ENCODE measurements around the gene PRKCA. TPM values are rescaled to one million over a fixed set of nuclear protein-coding genes. Genes with fewer than 3 reads are reported as not detected.

The PRKCA gene
- total RNA-seq, 1 experiment from 2014 or later: 29.5 TPM

DNA sequence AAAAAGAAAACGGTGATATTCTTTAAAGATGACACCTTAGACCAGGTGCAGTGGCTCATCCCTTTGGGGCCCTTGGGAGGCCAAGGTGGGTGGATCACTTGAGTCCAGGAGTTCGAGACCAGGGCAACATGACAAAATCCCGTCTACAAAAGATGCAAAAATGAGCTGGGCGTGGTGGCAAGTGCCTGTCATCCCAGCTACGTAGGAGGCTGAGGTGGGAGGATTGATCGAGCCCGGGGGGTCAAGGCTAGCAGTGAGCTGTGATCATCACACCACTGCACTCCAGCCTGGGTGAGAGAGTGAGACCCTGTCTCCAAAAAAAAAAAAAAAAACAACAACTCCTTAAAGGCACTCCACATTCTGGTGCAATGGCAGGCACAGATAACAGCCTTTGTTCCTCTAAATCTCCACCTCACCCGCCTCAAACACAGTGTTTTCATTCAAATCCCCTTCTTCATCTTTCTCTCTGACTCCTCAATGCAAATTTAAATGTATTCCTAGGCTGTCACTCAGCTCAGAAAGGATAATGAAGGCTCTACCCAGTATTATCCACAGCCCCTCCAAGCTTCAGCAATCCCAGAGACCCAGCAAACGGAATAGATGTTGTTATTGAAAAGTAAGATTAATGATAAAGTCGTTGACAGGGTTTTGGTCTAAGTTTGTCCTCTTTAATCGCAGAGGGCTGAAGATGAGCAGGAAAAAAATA, 476.3 kb downstream of the PRKCA start:
- H3K4me3 Mint-ChIP-seq: no peak overlapping the region
- H3K9me3 Mint-ChIP-seq: 0 out of 2 replicates have a peak, but pooled peaks cover 4% of the 10 kb centered on the region
- H3K4me1 Mint-ChIP-seq: peaks cover 78% of the 10 kb centered on the region
- peaks cover 7% of the 10 kb centered on the region for H3K36me3 Mint-ChIP-seq
- TF ChIP-seq KAT7 (CRISPR knock-in tag; IDR thresholded peaks at IDR 0.05; ENCODE audit: borderline replicate concordance) (no peak), ZNF317 (CRISPR knock-in tag; IDR thresholded peaks at IDR 0.05; ENCODE audit: borderline replicate concordance, low read depth) (no peak), ESRRA (CRISPR knock-in tag; IDR thresholded peaks at IDR 0.05; ENCODE audit: borderline replicate concordance) (no peak), CTCF (IDR thresholded peaks at IDR 0.05) (no peak), ZBTB21 (CRISPR knock-in tag; IDR thresholded peaks at IDR 0.05; ENCODE audit: borderline replicate concordance) (no peak), JUN (CRISPR knock-in tag; IDR thresholded peaks at IDR 0.05) (no peak), ZNF416 (CRISPR knock-in tag; IDR thresholded peaks at IDR 0.05) (no peak), ATF6 (CRISPR knock-in tag; IDR thresholded peaks at IDR 0.05) (no peak), ATF1 (CRISPR knock-in tag; IDR thresholded peaks at IDR 0.05) (no peak), ZNF219 (CRISPR knock-in tag; IDR thresholded peaks at IDR 0.05; ENCODE audit: borderline replicate concordance) (no peak), NFYB (CRISPR knock-in tag; conservative IDR thresholded peaks at IDR 0.05; ENCODE audit: low read depth) (no peak), ZNF396 (CRISPR knock-in tag; IDR thresholded peaks at IDR 0.05; ENCODE audit: borderline replicate concordance) (no peak), HMGXB4 (CRISPR knock-in tag; IDR thresholded peaks at IDR 0.05) (no peak), SMAD4 (CRISPR knock-in tag; IDR thresholded peaks at IDR 0.05) (no peak), STAT6 (CRISPR knock-in tag; conservative IDR thresholded peaks at IDR 0.05; ENCODE audit: low read depth) (no peak), NFE2L1 (CRISPR knock-in tag; IDR thresholded peaks at IDR 0.05) (no peak), JAZF1 (CRISPR knock-in tag; IDR thresholded peaks at IDR 0.05) (no peak)
- TF ChIP-seq, protein P1, sequence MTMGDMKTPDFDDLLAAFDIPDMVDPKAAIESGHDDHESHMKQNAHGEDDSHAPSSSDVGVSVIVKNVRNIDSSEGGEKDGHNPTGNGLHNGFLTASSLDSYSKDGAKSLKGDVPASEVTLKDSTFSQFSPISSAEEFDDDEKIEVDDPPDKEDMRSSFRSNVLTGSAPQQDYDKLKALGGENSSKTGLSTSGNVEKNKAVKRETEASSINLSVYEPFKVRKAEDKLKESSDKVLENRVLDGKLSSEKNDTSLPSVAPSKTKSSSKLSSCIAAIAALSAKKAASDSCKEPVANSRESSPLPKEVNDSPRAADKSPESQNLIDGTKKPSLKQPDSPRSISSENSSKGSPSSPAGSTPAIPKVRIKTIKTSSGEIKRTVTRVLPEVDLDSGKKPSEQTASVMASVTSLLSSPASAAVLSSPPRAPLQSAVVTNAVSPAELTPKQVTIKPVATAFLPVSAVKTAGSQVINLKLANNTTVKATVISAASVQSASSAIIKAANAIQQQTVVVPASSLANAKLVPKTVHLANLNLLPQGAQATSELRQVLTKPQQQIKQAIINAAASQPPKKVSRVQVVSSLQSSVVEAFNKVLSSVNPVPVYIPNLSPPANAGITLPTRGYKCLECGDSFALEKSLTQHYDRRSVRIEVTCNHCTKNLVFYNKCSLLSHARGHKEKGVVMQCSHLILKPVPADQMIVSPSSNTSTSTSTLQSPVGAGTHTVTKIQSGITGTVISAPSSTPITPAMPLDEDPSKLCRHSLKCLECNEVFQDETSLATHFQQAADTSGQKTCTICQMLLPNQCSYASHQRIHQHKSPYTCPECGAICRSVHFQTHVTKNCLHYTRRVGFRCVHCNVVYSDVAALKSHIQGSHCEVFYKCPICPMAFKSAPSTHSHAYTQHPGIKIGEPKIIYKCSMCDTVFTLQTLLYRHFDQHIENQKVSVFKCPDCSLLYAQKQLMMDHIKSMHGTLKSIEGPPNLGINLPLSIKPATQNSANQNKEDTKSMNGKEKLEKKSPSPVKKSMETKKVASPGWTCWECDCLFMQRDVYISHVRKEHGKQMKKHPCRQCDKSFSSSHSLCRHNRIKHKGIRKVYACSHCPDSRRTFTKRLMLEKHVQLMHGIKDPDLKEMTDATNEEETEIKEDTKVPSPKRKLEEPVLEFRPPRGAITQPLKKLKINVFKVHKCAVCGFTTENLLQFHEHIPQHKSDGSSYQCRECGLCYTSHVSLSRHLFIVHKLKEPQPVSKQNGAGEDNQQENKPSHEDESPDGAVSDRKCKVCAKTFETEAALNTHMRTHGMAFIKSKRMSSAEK (CRISPR knock-in tag; IDR thresholded peaks at IDR 0.05; ENCODE audit: borderline replicate concordance): no peak
- TF ChIP-seq, protein P2, sequence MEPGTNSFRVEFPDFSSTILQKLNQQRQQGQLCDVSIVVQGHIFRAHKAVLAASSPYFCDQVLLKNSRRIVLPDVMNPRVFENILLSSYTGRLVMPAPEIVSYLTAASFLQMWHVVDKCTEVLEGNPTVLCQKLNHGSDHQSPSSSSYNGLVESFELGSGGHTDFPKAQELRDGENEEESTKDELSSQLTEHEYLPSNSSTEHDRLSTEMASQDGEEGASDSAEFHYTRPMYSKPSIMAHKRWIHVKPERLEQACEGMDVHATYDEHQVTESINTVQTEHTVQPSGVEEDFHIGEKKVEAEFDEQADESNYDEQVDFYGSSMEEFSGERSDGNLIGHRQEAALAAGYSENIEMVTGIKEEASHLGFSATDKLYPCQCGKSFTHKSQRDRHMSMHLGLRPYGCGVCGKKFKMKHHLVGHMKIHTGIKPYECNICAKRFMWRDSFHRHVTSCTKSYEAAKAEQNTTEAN (CRISPR knock-in tag; IDR thresholded peaks at IDR 0.05): no peak
- TF ChIP-seq, protein P3, sequence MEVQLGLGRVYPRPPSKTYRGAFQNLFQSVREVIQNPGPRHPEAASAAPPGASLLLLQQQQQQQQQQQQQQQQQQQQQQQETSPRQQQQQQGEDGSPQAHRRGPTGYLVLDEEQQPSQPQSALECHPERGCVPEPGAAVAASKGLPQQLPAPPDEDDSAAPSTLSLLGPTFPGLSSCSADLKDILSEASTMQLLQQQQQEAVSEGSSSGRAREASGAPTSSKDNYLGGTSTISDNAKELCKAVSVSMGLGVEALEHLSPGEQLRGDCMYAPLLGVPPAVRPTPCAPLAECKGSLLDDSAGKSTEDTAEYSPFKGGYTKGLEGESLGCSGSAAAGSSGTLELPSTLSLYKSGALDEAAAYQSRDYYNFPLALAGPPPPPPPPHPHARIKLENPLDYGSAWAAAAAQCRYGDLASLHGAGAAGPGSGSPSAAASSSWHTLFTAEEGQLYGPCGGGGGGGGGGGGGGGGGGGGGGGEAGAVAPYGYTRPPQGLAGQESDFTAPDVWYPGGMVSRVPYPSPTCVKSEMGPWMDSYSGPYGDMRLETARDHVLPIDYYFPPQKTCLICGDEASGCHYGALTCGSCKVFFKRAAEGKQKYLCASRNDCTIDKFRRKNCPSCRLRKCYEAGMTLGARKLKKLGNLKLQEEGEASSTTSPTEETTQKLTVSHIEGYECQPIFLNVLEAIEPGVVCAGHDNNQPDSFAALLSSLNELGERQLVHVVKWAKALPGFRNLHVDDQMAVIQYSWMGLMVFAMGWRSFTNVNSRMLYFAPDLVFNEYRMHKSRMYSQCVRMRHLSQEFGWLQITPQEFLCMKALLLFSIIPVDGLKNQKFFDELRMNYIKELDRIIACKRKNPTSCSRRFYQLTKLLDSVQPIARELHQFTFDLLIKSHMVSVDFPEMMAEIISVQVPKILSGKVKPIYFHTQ (CRISPR knock-in tag; IDR thresholded peaks at IDR 0.05): no peak
- ChIA-PET CTCF (interaction anchor here (1.0 to 2.0 kb wide), 4 partner anchors 7 to 51 kb away, joined by 4 to 10 read pairs (median 6); no protein-coding TSS in a partner anchor), POLR2A (interaction anchor here (0.7 kb wide), 1 partner anchor 402 kb away, joined by 4 read pairs; no protein-coding TSS in a partner anchor)
- peak overlapping the region; percentile 100 for H3K27ac Mint-ChIP-seq
- no peaks in the 10 kb centered on the region for H3K27me3 Mint-ChIP-seq (ENCODE audit: low read depth)
- no peak for ATAC-seq
- DNase-seq (ENCODE audit: low spot score): no peak

Data from WTC11 (cell line).